AG04449 (cell line): ENCODE data around the gene ARHGAP32.
"Not testable (repeated sequence)": the region's sequence is repeated elsewhere in the genome, so short reads cannot be mapped to it uniquely, and the experiment has no call there.

Experiments used
- CTCF ChIA-PET: fragments of 350-600 bp; formaldehyde crosslinking; extraction: SDS; loops from one replicate; lab custom pipeline; 2021; ENCODE audit warnings: antibody characterized with exemption; lab: Yijun Ruan, JAX
- POLR2A ChIA-PET: fragments of 400-600, 350-600 bp; formaldehyde crosslinking; extraction: SDS; loops from one replicate; lab custom pipeline; 2020; ENCODE audit warnings: antibody characterized with exemption, inconsistent platforms; lab: Yijun Ruan, JAX
- DNase-seq: peaks from one replicate; pipeline ENCODE4 v3.0.0-alpha.2; 2010; ENCODE audit warnings: low read depth, low spot score
- H3K4me3 ChIP-seq: 2 replicates; pipeline ENCODE4 v1.5.1; 2011; ENCODE audit warnings: low read depth, mild to moderate bottlenecking, control low read depth, low read length
- TF ChIP-seq, protein P1 (sequence below): IDR thresholded peaks from one replicate; pipeline ENCODE4 v1.5.1; 2011; ENCODE audit warnings: mild to moderate bottlenecking, moderate library complexity, low read length, control low read depth, inconsistent platforms; ENCODE audit not compliant: insufficient read depth; ENCODE audit errors: missing control alignments

ARHGAP32 gene

GRCh38 chr11:129190087-129190486 lies 2.0 kb downstream of the ARHGAP32 start:
- DNase-seq: no peak
- ChIA-PET POLR2A (no interaction called here), CTCF (no interaction called here)
- no peak overlapping the region for H3K4me3 ChIP-seq
- TF ChIP-seq, protein P1, sequence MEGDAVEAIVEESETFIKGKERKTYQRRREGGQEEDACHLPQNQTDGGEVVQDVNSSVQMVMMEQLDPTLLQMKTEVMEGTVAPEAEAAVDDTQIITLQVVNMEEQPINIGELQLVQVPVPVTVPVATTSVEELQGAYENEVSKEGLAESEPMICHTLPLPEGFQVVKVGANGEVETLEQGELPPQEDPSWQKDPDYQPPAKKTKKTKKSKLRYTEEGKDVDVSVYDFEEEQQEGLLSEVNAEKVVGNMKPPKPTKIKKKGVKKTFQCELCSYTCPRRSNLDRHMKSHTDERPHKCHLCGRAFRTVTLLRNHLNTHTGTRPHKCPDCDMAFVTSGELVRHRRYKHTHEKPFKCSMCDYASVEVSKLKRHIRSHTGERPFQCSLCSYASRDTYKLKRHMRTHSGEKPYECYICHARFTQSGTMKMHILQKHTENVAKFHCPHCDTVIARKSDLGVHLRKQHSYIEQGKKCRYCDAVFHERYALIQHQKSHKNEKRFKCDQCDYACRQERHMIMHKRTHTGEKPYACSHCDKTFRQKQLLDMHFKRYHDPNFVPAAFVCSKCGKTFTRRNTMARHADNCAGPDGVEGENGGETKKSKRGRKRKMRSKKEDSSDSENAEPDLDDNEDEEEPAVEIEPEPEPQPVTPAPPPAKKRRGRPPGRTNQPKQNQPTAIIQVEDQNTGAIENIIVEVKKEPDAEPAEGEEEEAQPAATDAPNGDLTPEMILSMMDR: no peak

DNA sequence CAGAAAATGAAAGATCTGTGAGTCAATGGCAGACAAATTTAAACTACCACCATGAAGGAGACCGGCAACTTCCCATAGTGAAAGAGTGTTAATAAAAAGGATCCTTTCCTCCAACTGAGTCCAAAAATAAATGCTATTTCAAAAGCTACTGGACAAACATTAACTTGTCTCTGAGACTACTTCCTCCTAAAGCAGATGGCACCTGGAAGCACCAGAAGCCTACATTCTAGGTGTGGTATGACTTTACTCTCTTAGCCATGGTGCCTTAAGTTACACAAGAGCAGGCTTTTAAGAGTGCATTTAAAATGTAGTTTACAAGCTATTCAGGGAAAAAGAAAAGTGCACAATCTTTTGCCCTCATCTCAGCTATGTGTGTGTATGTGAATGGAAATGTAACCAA lies 2.5 kb downstream of the ARHGAP32 start:
- DNase-seq: no peak
- POLR2A ChIA-PET: no interaction called here

GRCh38 chr11:129185082-129185481 lies 7.0 kb downstream of the ARHGAP32 start:
- CTCF ChIA-PET, DNase-seq, H3K4me3 ChIP-seq, POLR2A ChIA-PET: not testable (repeated sequence)

More for the DNA sequence above, 2.5 kb downstream of the ARHGAP32 start:
- TF ChIP-seq, protein P1: no peak
- CTCF ChIA-PET: no interaction called here
- H3K4me3 ChIP-seq: no peak overlapping the region

GRCh38 chr11:129184581-129184980 lies 7.5 kb downstream of the ARHGAP32 start:
- CTCF ChIA-PET: no interaction called here

GRCh38 chr11:129167315-129167714 lies 24.8 kb downstream of the ARHGAP32 start:
- no peak overlapping the region for H3K4me3 ChIP-seq
- no peak for DNase-seq
- ChIA-PET CTCF (no interaction called here), POLR2A (no interaction called here)
- TF ChIP-seq, protein P1: no peak

More at GRCh38 chr11:129184581-129184980, 7.5 kb downstream of the ARHGAP32 start:
- TF ChIP-seq, protein P1: no peak
- no peak overlapping the region for H3K4me3 ChIP-seq
- no peak for DNase-seq
- POLR2A ChIA-PET: no interaction called here

DNA sequence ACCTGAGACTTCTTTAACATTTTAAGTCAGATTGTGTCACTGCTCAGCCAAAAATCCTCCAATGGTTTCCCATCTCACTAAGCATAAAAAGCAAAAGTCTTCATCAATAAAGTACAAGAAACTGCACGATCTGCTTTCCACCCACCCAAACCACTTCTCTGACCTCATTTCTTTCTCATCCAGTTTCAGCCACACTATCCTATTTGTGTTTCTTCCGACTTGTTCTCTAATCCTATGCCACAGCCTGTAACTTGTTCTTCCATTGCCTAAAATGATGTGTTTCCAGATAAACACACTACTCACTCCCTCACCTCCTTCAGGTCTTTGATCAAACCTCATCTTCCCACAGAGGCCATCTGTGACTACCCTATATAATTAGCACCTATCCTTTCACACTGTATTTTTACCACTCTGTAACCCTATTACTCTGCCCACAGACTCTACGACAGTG lies 28.4 kb downstream of the ARHGAP32 start:
- TF ChIP-seq, protein P1: no peak
- POLR2A ChIA-PET: no interaction called here
- CTCF ChIA-PET: interaction anchor here (1.3 to 1.5 kb wide), 2 partner anchors 46 to 168 kb away, joined by 3 read pairs; no protein-coding TSS in a partner anchor
- no peak overlapping the region for H3K4me3 ChIP-seq
- DNase-seq: no peak

DNA sequence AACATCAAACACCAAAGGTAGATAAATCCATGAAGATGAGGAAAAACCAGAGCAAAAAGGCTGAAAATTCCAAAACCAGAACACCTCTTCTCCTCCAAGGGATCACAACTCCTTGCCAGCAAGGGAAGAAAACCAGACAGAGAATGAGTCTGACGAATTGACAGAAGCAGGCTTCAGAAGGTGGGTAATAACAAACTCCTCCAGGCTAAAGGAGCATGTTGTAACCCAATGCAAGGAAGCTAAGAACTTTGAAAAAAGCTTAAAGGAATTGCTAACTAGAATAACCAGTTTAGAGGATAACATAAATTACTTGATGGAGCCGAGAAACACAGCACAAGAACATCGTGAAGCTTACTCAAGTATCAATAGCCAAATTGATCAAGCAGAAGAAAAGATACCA lies 35.0 kb downstream of the ARHGAP32 start:
- POLR2A ChIA-PET, H3K4me3 ChIP-seq, CTCF ChIA-PET, DNase-seq: not testable (repeated sequence)
